Measurements from ENCODE around the gene AADAT.

The AADAT gene

GRCh38 chr4:170033999-170034398 lies 55.8 kb downstream of the AADAT start:
- DNase-seq (ENCODE audit: low read depth), result no peak

- DNase-seq (ENCODE audit: low read depth), result no peak
These were observed 59.6 kb downstream of the AADAT start for GRCh38 chr4:170030121-170030520.

- peak; percentile 71 for DNase-seq (ENCODE audit: low read depth)
These were observed 62.5 kb downstream of the AADAT start for GRCh38 chr4:170027181-170027829.

GRCh38 chr4:170026253-170027021 lies 63.3 kb downstream of the AADAT start, which contains the start of gene MFAP3L:
MFAP3L (minus strand) TSS chr4:170026395; CDS start chr4:170005877, 20,518 bp downstream.
- DNase-seq (ENCODE audit: low read depth), result peak; percentile 71

- DNase-seq (ENCODE audit: low read depth), result no peak
These were observed 64.1 kb downstream of the AADAT start for GRCh38 chr4:170025523-170026252.

GRCh38 chr4:170022211-170022610 lies 67.5 kb downstream of the AADAT start:
- DNase-seq (ENCODE audit: low read depth), result no peak

- DNase-seq (ENCODE audit: low read depth), result no peak
These were observed 72.5 kb downstream of the AADAT start for GRCh38 chr4:170017252-170017651.

GRCh38 chr4:170015285-170015684 lies 74.5 kb downstream of the AADAT start:
- no peak for DNase-seq (ENCODE audit: low read depth)

- no peak for DNase-seq (ENCODE audit: low read depth)
These were observed 75.3 kb downstream of the AADAT start for GRCh38 chr4:170014359-170015011.

- no peak for DNase-seq (ENCODE audit: low read depth)
These were observed 77.2 kb downstream of the AADAT start for GRCh38 chr4:170012629-170012958.

- DNase-seq (ENCODE audit: low read depth), result no peak
These were observed 77.7 kb downstream of the AADAT start for GRCh38 chr4:170011921-170012628.
